GM23248 (cell line): ENCODE results near the gene IVL. TPM values are rescaled to one million over a fixed set of nuclear protein-coding genes. Genes with fewer than 3 reads are reported as not detected.

Experiments used
- DNase-seq: peaks from one replicate; pipeline ENCODE4 v3.0.0-alpha.2; 2015
- H2AFZ ChIP-seq: fragments of 200-600 bp; sonication (generic); 2 replicates; pipeline ENCODE4 v1.6.1; 2016; ENCODE audit warnings: antibody characterized with exemption
- H3F3A ChIP-seq: fragments of 200-600 bp; sonication (generic); 2 replicates; pipeline ENCODE4 v1.6.1; 2016; ENCODE audit warnings: mild to moderate bottlenecking, antibody characterized with exemption, mixed run types; ENCODE audit not compliant: insufficient read depth
- H3K27ac ChIP-seq: fragments of 200-600 bp; sonication (generic); 2 replicates; pipeline ENCODE4 v1.5.1; 2016; ENCODE audit warnings: mild to moderate bottlenecking
- H3K27me3 ChIP-seq: fragments of 200-600 bp; sonication (generic); replicated peaks from 2 replicates; pipeline ENCODE4 v1.6.1; 2016; ENCODE audit warnings: mild to moderate bottlenecking; ENCODE audit not compliant: insufficient read depth
- H3K36me3 ChIP-seq: fragments of 200-600 bp; sonication (generic); 2 replicates; pipeline ENCODE4 v1.6.1; 2016; ENCODE audit warnings: low read depth, mild to moderate bottlenecking
- H3K4me1 ChIP-seq: fragments of 200-600 bp; sonication (generic); 2 replicates; pipeline ENCODE4 v1.6.1; 2016; ENCODE audit warnings: mild to moderate bottlenecking; ENCODE audit not compliant: insufficient read depth
- H3K4me2 ChIP-seq: fragments of 200-600 bp; sonication (generic); one replicate; pipeline ENCODE4 v1.6.1; 2016; ENCODE audit warnings: mild to moderate bottlenecking; ENCODE audit not compliant: unreplicated experiment
- H3K4me3 ChIP-seq: fragments of 200-600 bp; sonication (generic); 2 replicates; pipeline ENCODE4 v1.5.1; 2016; ENCODE audit warnings: mild to moderate bottlenecking
- H3K79me2 ChIP-seq: fragments of 200-600 bp; sonication (generic); 2 replicates; pipeline ENCODE4 v1.6.1; 2016; ENCODE audit warnings: mild to moderate bottlenecking; ENCODE audit not compliant: insufficient read depth
- H3K9ac ChIP-seq: fragments of 200-600 bp; sonication (generic); 2 replicates; pipeline ENCODE4 v1.6.1; 2016; ENCODE audit warnings: mild to moderate bottlenecking
- H3K9me2 ChIP-seq: fragments of 200-600 bp; sonication (generic); 2 replicates; pipeline ENCODE4 v1.6.1; 2016; ENCODE audit warnings: mixed run types, mild to moderate bottlenecking, moderate library complexity; ENCODE audit not compliant: insufficient read depth
- H3K9me3 ChIP-seq: fragments of 200-600 bp; sonication (generic); one replicate; pipeline ENCODE4 v1.6.1; 2017; ENCODE audit warnings: low read depth
- H4K20me1 ChIP-seq: fragments of 200-600 bp; sonication (generic); 2 replicates; pipeline ENCODE4 v1.6.0; 2016; ENCODE audit not compliant: insufficient read depth
- EZH2 ChIP-seq: fragments of 200-600 bp; sonication (generic); IDR thresholded peaks from 2 replicates; pipeline ENCODE4 v1.6.1; 2018; ENCODE audit warnings: antibody characterized with exemption, mild to moderate bottlenecking; ENCODE audit not compliant: insufficient read depth, poor library complexity, severe bottlenecking
- EZH2phosphoT487 ChIP-seq: fragments of 200-600 bp; sonication (generic); IDR thresholded peaks from 2 replicates; pipeline ENCODE4 v1.6.1; 2018; ENCODE audit warnings: antibody characterized with exemption, moderate library complexity, mild to moderate bottlenecking, low read depth; ENCODE audit not compliant: insufficient read depth
- WGBS, 2 experiments: methylation state at CpG; one replicate each; pipeline ENCODE4 v1.1.6; 2015 to 2017; ENCODE audit warnings: low lambda C conversion rate in 2 of 2, low coverage in 1 of 2; ENCODE audit errors: missing lambda C conversion rate in 2 of 2; 5-methylcytosine and 5-hydroxymethylcytosine counted together
- in situ Hi-C: fragments of 300-500 bp; cut with MboI; formaldehyde crosslinking; loops from 2 replicates; pipeline ENCODE4 v1.15.0; 2020
- polyA plus RNA-seq: library from polyadenylated mRNA; unstranded; fragments of >200 nt; fragmentation: Nextera tagmentation; extraction: Ambion mirVana; gene quantifications from 2 replicates; pipeline ENCODE4 v1.2.1, GENCODE V29; 2016
- total RNA-seq: library from RNA; depleted of rRNA; stranded (reverse); fragments of >200 nt; shearing (Covaris generic); gene quantifications from 2 replicates; pipeline ENCODE4 v1.2.3, GENCODE V29; 2014

Gene IVL
- total and polyA plus RNA-seq, 2 experiments from 2014 or later = 0.68 to 0.76 TPM

GRCh38 chr1:152899883-152900282 lies 8.5 kb upstream of the IVL start:
- H3K4me1 ChIP-seq = peaks cover 2% of the 10 kb centered on the region
- no peak overlapping the region for H3K4me3 ChIP-seq
- no peaks in the 10 kb centered on the region for H3K9me3 ChIP-seq
- H3K9me2 ChIP-seq = no peaks in the 10 kb centered on the region
- H3K27ac ChIP-seq = no peak overlapping the region
- 75 to 76% methylated on average over 2 of the region's 2 CpGs for WGBS, 2 experiments
- DNase-seq = no peak
- peaks cover 2% of the 10 kb centered on the region for H3F3A ChIP-seq
- no peak for TF ChIP-seq EZH2phosphoT487
- TF ChIP-seq EZH2 = no peak
- H3K36me3 ChIP-seq = no peaks in the 10 kb centered on the region
- H2AFZ ChIP-seq = no peak overlapping the region
- H3K4me2 ChIP-seq = no peak overlapping the region
- no peaks in the 10 kb centered on the region for H4K20me1 ChIP-seq
- H3K9ac ChIP-seq = no peak overlapping the region
- no peaks in the 10 kb centered on the region for H3K79me2 ChIP-seq
- no peaks in the 10 kb centered on the region for H3K27me3 ChIP-seq
- in situ Hi-C loops = no loop called here

- Histone ChIP-seq H3K36me3 (no peaks in the 10 kb centered on the region), H3K79me2 (no peaks in the 10 kb centered on the region), H3K4me2 (no peak overlapping the region), H3F3A (peaks cover 14% of the 10 kb centered on the region), H3K27me3 (no peaks in the 10 kb centered on the region), H3K27ac (no peak overlapping the region), H3K4me3 (no peak overlapping the region), H4K20me1 (no peaks in the 10 kb centered on the region), H3K9me3 (no peaks in the 10 kb centered on the region), H2AFZ (no peak overlapping the region), H3K9ac (no peak overlapping the region), H3K4me1 (peaks cover 19% of the 10 kb centered on the region), H3K9me2 (no peaks in the 10 kb centered on the region)
- TF ChIP-seq EZH2phosphoT487 (no peak), EZH2 (no peak)
- 81 to 82% methylated on average over 5 of the region's 5 CpGs for WGBS, 2 experiments
- in situ Hi-C loops = no loop called here
- no peak for DNase-seq
Observed at GRCh38 chr1:152901631-152902030, 6.7 kb upstream of the IVL start.

- H3K9me3 ChIP-seq = no peaks in the 10 kb centered on the region
- no peak for DNase-seq
- H3K9ac ChIP-seq = no peak overlapping the region
- H2AFZ ChIP-seq = no peak overlapping the region
- H3K4me1 ChIP-seq = peaks cover 29% of the 10 kb centered on the region
- no peaks in the 10 kb centered on the region for H3K27me3 ChIP-seq
- WGBS, 2 experiments = 88 to 90% methylated on average over 4 of the region's 4 CpGs
- no peak overlapping the region for H3K27ac ChIP-seq
- TF ChIP-seq EZH2 (no peak), EZH2phosphoT487 (no peak)
- H3F3A ChIP-seq = peaks cover 21% of the 10 kb centered on the region
- H3K4me3 ChIP-seq = no peak overlapping the region
- H3K36me3 ChIP-seq = no peaks in the 10 kb centered on the region
- no peak overlapping the region for H3K4me2 ChIP-seq
- no peaks in the 10 kb centered on the region for H3K79me2 ChIP-seq
- H4K20me1 ChIP-seq = no peaks in the 10 kb centered on the region
- no peaks in the 10 kb centered on the region for H3K9me2 ChIP-seq
- in situ Hi-C loops = no loop called here
Observed at GRCh38 chr1:152902636-152903035, 5.7 kb upstream of the IVL start.

- no peaks in the 10 kb centered on the region for H3K9me3 ChIP-seq
Observed at GRCh38 chr1:152904688-152905440, 3.5 kb upstream of the IVL start.

More at GRCh38 chr1:152904688-152905440, 3.5 kb upstream of the IVL start:
- Histone ChIP-seq H2AFZ (0 out of 2 replicates have a peak overlapping the region, but pooled peaks have one; percentile 12), H3F3A (peaks cover 21% of the 10 kb centered on the region), H3K4me1 (peaks cover 37% of the 10 kb centered on the region), H3K4me3 (no peak overlapping the region), H3K79me2 (no peaks in the 10 kb centered on the region), H3K27me3 (no peaks in the 10 kb centered on the region), H3K9me2 (no peaks in the 10 kb centered on the region), H3K27ac (peak overlapping the region; percentile 92), H4K20me1 (no peaks in the 10 kb centered on the region), H3K36me3 (no peaks in the 10 kb centered on the region), H3K9ac (peak overlapping the region; percentile 68; the same call in 1 of the 2 replicates), H3K4me2 (peak overlapping the region; percentile 51)
- no peak for TF ChIP-seq EZH2phosphoT487
- no peak for TF ChIP-seq EZH2
- DNase-seq = peak; percentile 28
- WGBS, 2 experiments = 86 to 88% methylated on average over 7 of the region's 7 CpGs
- in situ Hi-C loops = no loop called here
